Measurements from ENCODE around the gene MCUR1.

DNA sequence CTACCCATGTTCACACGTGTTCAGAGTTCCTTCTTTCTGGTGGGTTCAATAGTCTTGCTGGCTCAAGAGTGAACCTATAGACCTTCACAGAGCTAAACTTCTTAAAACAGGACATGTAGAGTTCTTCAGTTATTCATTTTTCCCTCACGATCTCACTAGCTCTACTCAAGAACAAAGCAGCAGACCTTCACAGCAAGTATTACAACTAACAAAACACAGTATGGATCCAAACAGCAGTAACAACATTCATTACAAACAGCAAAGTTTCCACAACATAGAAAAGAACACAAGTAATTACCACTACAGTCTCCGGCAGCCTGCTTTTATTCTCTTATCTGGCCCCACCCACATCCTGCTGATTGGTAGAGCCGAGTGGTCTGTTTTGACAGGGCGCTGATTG is 39.5 kb upstream of the MCUR1 start:
- TF ChIP-seq, protein P1, sequence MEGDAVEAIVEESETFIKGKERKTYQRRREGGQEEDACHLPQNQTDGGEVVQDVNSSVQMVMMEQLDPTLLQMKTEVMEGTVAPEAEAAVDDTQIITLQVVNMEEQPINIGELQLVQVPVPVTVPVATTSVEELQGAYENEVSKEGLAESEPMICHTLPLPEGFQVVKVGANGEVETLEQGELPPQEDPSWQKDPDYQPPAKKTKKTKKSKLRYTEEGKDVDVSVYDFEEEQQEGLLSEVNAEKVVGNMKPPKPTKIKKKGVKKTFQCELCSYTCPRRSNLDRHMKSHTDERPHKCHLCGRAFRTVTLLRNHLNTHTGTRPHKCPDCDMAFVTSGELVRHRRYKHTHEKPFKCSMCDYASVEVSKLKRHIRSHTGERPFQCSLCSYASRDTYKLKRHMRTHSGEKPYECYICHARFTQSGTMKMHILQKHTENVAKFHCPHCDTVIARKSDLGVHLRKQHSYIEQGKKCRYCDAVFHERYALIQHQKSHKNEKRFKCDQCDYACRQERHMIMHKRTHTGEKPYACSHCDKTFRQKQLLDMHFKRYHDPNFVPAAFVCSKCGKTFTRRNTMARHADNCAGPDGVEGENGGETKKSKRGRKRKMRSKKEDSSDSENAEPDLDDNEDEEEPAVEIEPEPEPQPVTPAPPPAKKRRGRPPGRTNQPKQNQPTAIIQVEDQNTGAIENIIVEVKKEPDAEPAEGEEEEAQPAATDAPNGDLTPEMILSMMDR (IDR thresholded peaks at IDR 0.05): no peak
- no peak for TF ChIP-seq ZFX (IDR thresholded peaks at IDR 0.05; ENCODE audit: borderline replicate concordance)

Measured in 22Rv1 (cell line).